Naive thymus-derived CD4-positive, alpha-beta T cell (primary cell): ENCODE data around the gene RNASE4. TPM values are rescaled to one million over a fixed set of nuclear protein-coding genes. Genes with fewer than 3 reads are reported as not detected.

Source experiments
- ATAC-seq: fragments of 150-1000 bp; cut with Tn5 transposase; 2 replicates; pipeline ENCODE4 v1.10.0; 2021; ENCODE audit warnings: mild to moderate bottlenecking, moderate library complexity
- CTCF ChIA-PET: fragments of 350-600 bp; sonication (Branson Sonifier 250); formaldehyde crosslinking; loops from one replicate; lab custom pipeline; 2021; ENCODE audit warnings: antibody characterized with exemption; lab: Charles Lee
- POLR2A ChIA-PET: fragments of 350-600 bp; sonication (Branson Sonifier 250); formaldehyde crosslinking; loops from one replicate; lab custom pipeline; 2021; ENCODE audit warnings: antibody characterized with exemption, inconsistent platforms; lab: Charles Lee
- DNase-seq, 9 donors: peaks; one replicate each; pipeline versions ENCODE4 v3.0.0 to v3.0.0-alpha.2; 2020 to 2022; ENCODE audit warnings: mixed read lengths in 1 of 9
- H3K27ac ChIP-seq: one replicate; pipeline ENCODE4 v1.7.0; 2013; ENCODE audit warnings: mild to moderate bottlenecking, low read depth, low read length, moderate library complexity
- H3K27me3 ChIP-seq, 2 donors: one replicate each; pipeline ENCODE4 v1.7.0; 2013; ENCODE audit warnings: low read length in 2 of 2, mild to moderate bottlenecking in 2 of 2, moderate library complexity in 2 of 2; ENCODE audit not compliant: control insufficient read depth in 2 of 2, insufficient read depth in 2 of 2
- H3K36me3 ChIP-seq, 3 experiments: 1 replicate in 2 of 3; 2 replicates in 1 of 3; pipeline ENCODE4 v1.7.0; 2013; ENCODE audit warnings: low read length in 3 of 3, mild to moderate bottlenecking in 3 of 3, moderate library complexity in 1 of 3; ENCODE audit not compliant: insufficient read depth in 3 of 3, control insufficient read depth in 2 of 3
- H3K4me1 ChIP-seq, 2 donors: one replicate each; pipeline ENCODE4 v1.7.0; 2013; ENCODE audit warnings: low read length in 2 of 2, mild to moderate bottlenecking in 2 of 2, moderate library complexity in 1 of 2; ENCODE audit not compliant: control insufficient read depth in 2 of 2, insufficient read depth in 2 of 2
- H3K4me3 ChIP-seq: 2 replicates; pipeline ENCODE4 v1.7.0; 2013; ENCODE audit warnings: mild to moderate bottlenecking, low read length
- H3K9me3 ChIP-seq, 3 experiments: 1 replicate in 2 of 3; 2 replicates in 1 of 3; pipeline ENCODE4 v1.7.0; 2013; ENCODE audit warnings: low read length in 3 of 3; ENCODE audit not compliant: control insufficient read depth in 2 of 3
- H3K27ac Mint-ChIP-seq, 9 donors: one replicate each; pipeline ENCODE4 v1.8.0; 2020 to 2022; ENCODE audit warnings: mixed read lengths in 9 of 9, mild to moderate bottlenecking in 8 of 9, moderate library complexity in 5 of 9, inconsistent platforms in 2 of 9
- H3K27me3 Mint-ChIP-seq, 5 donors: one replicate each; pipeline ENCODE4 v1.8.0; 2021 to 2022; ENCODE audit warnings: mixed read lengths in 5 of 5, mild to moderate bottlenecking in 1 of 5
- H3K36me3 Mint-ChIP-seq, 5 donors: one replicate each; pipeline ENCODE4 v1.8.0; 2020 to 2022; ENCODE audit warnings: mixed read lengths in 5 of 5, mild to moderate bottlenecking in 3 of 5, inconsistent platforms in 1 of 5
- H3K4me1 Mint-ChIP-seq, 7 donors: one replicate each; pipeline ENCODE4 v1.8.0; 2020 to 2022; ENCODE audit warnings: mixed read lengths in 7 of 7, mild to moderate bottlenecking in 3 of 7, inconsistent platforms in 1 of 7
- H3K4me3 Mint-ChIP-seq, 10 donors: one replicate each; pipeline ENCODE4 v1.8.0; 2020 to 2022; ENCODE audit warnings: mild to moderate bottlenecking in 10 of 10, mixed read lengths in 10 of 10, moderate library complexity in 6 of 10, inconsistent platforms in 2 of 10
- H3K9me3 Mint-ChIP-seq, 11 donors: one replicate each; pipeline ENCODE4 v1.8.0; 2020 to 2022; ENCODE audit warnings: mixed read lengths in 11 of 11, mild to moderate bottlenecking in 4 of 11, inconsistent platforms in 1 of 11, moderate library complexity in 1 of 11
- intact Hi-C, 2 donors: fragments of 100-400 bp; cut with micrococcal nuclease; formaldehyde crosslinking; loops; one replicate each; pipeline ENCODE4 v1.15.1; 2023
- polyA plus RNA-seq, 2 donors: library from polyadenylated mRNA; unstranded; fragments of 300-500 nt; fragmentation: Illumina TruSeq; gene quantifications; one replicate each; pipeline ENCODE4 v1.2.3, GENCODE V29; 2021
- total RNA-seq, 6 experiments: library from RNA in 5 of 6; stranded (reverse) in 5 of 6; gene quantifications; 1 replicate in 5 of 6; 2 replicates in 1 of 6; pipeline ENCODE4 v1.2.3 and lab custom pipeline; 2021 to 2026

Gene RNASE4
- total and polyA plus RNA-seq, 7 experiments from 2014 or later = 0.17 to 4.2 (median 0.47) TPM; not detected in 1

DNA sequence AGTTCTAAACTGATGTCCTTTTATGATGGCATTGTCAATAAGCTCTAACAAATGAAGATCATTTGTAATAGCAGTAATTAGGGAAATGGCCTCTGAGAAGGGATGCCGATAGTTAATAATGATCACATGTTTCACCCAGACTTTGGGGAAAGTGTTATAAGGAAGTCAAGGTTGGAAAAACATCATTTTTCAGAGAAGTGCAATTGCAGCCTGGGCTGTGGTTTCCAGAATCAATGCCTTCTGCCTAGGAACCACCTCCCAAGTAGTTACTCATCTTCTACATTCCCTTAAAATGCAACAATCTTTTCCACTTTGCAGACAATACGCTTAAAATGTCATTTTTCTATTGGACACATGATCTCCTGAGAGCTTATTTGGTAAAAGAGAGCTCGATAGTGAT, 62.2 kb downstream of the RNASE4 start:
- Mint-ChIP-seq H3K4me3 (no peak overlapping the region), H3K4me1 (no peaks in the 10 kb centered on the region), H3K9me3 (peaks cover under 1 to 11% (median under 1%) of the 10 kb centered on the region in 11 donors), H3K36me3 (no peaks in the 10 kb centered on the region), H3K27ac (no peak overlapping the region), H3K27me3 (peaks cover 0 to 15% (median 10%) of the 10 kb centered on the region in 5 donors)
- no peak overlapping the region for H3K4me3 ChIP-seq
- ATAC-seq (no peak), DNase-seq (no peak)
- no peaks in the 10 kb centered on the region for H3K27me3 ChIP-seq
- CTCF ChIA-PET = interaction anchor here (1.2 kb wide), 1 partner anchor 110 kb away, joined by 4 read pairs; no protein-coding TSS in a partner anchor
- POLR2A ChIA-PET = no interaction called here
- no peaks in the 10 kb centered on the region for H3K4me1 ChIP-seq
- H3K27ac ChIP-seq = no peak overlapping the region
- H3K36me3 ChIP-seq = no peaks in the 10 kb centered on the region
- intact Hi-C loops = no loop called here
- peaks cover 0 to 3% (median 0%) of the 10 kb centered on the region in 3 experiments for H3K9me3 ChIP-seq

DNA sequence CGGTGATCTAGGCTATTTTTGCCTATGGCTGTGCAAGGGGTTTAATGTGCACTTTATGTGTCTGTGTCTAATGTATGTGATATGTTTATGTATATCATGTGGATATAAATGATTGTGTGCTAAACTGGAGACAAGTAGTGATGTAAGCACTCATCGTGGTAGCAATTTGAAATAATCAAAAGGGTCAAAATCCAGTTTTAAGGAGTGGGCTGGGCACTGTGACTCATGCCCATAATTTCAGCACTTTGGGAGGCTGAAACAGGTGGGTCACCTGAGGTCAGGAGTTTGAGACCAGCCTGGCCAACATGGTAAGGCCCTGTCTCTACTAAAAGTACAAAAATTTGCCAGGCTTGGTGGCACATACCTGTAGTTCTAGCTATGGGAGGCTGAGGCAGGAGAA, 64.1 kb downstream of the RNASE4 start:
- Histone ChIP-seq H3K27ac (no peak overlapping the region), H3K4me3 (no peak overlapping the region), H3K27me3 (no peaks in the 10 kb centered on the region), H3K9me3 (peaks cover 0 to 19% (median 7%) of the 10 kb centered on the region in 3 experiments), H3K36me3 (no peaks in the 10 kb centered on the region), H3K4me1 (no peaks in the 10 kb centered on the region)
- Mint-ChIP-seq H3K4me3 (no peak overlapping the region), H3K27me3 (peaks cover 0 to 19% (median 17%) of the 10 kb centered on the region in 5 donors), H3K27ac (no peak overlapping the region), H3K9me3 (peaks cover 7 to 30% (median 10%) of the 10 kb centered on the region in 11 donors), H3K4me1 (no peaks in the 10 kb centered on the region), H3K36me3 (peaks cover 0 to 6% (median 0%) of the 10 kb centered on the region in 5 donors)
- CTCF ChIA-PET = no interaction called here
- ATAC-seq (no peak), DNase-seq (no peak)
- intact Hi-C loops = no loop called here
- POLR2A ChIA-PET = no interaction called here

DNA sequence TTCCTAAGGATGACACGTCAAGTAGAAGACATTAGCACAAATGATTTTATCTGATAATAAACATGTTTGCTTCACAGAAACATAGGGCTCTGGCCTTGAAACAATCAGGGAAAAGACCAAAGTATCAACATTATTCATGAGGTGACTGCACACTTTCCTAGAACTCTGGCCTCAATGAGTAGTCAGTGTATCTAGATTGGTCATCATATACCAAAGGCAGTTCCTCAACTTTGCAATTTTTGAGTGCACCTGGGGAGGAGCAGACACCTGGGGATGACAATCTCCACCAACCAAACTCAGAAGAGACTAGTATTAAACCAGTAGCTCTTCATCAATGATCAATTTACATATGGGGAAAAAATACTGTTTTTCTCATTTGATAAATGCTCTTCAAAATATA, 65.8 kb downstream of the RNASE4 start:
- peaks cover 0 to 19% (median 7%) of the 10 kb centered on the region in 3 experiments for H3K9me3 ChIP-seq
- ChIA-PET CTCF (no interaction called here), POLR2A (no interaction called here)
- no peaks in the 10 kb centered on the region for H3K36me3 ChIP-seq
- H3K27me3 ChIP-seq = no peaks in the 10 kb centered on the region
- H3K4me3 ChIP-seq = no peak overlapping the region
- intact Hi-C loops = no loop called here
- Mint-ChIP-seq H3K27me3 (peaks cover 0 to 20% (median 17%) of the 10 kb centered on the region in 5 donors), H3K27ac (no peak overlapping the region), H3K36me3 (peaks cover 0 to 6% (median 0%) of the 10 kb centered on the region in 5 donors), H3K9me3 (peaks cover 7 to 31% (median 11%) of the 10 kb centered on the region in 11 donors), H3K4me3 (no peak overlapping the region), H3K4me1 (no peaks in the 10 kb centered on the region)
- no peak overlapping the region for H3K27ac ChIP-seq
- ATAC-seq (no peak), DNase-seq (no peak)
- H3K4me1 ChIP-seq = no peaks in the 10 kb centered on the region

Other genes with a start within 250 kb of the RNASE4 start
- under 1 TPM in 4 of 5 experiments, not detected in 1; 0.14 to 0.51 (median 0.23) TPM for gene KLHL33, start 248.4 kb upstream of the RNASE4 start, total RNA-seq
- not detected for gene KLHL33, start 248.4 kb upstream of the RNASE4 start, polyA plus RNA-seq
- gene OSGEP, start 229.7 kb upstream of the RNASE4 start, total RNA-seq = 10 to 100 TPM; 54.2 to 77.2 (median 69.1) TPM
- 10 to 100 TPM; 30.8 to 42.9 TPM for gene OSGEP, start 229.7 kb upstream of the RNASE4 start, polyA plus RNA-seq
- 100 to 1,000 TPM in 4 of 5 experiments, 10 to 100 TPM in 1; 97.4 to 159 (median 129) TPM for gene APEX1, start 229.3 kb upstream of the RNASE4 start, total RNA-seq
- gene APEX1, start 229.3 kb upstream of the RNASE4 start, polyA plus RNA-seq = 100 to 1,000 TPM; 161 to 205 TPM
- gene PIP4P1, start 223.1 kb upstream of the RNASE4 start, total RNA-seq = 10 to 100 TPM; 34.9 to 87.1 (median 74.2) TPM
- gene PIP4P1, start 223.1 kb upstream of the RNASE4 start, polyA plus RNA-seq = 10 to 100 TPM; 20.7 to 38.5 TPM
- 100 to 1,000 TPM in 2 of 5 experiments, 10 to 100 TPM in 3; 58.9 to 179 (median 83.0) TPM for gene PNP, start 215.2 kb upstream of the RNASE4 start, total RNA-seq
- 10 to 100 TPM; 35.6 to 59.6 TPM for gene PNP, start 215.2 kb upstream of the RNASE4 start, polyA plus RNA-seq
- gene RNASE10, start 179.0 kb upstream of the RNASE4 start, total RNA-seq = 1 to 10 TPM in 1 of 5 experiments, under 1 TPM in 4; 0.63 to 1.1 (median 0.70) TPM
- not detected for gene RNASE10, start 179.0 kb upstream of the RNASE4 start, polyA plus RNA-seq
- gene RNASE9, start 123.5 kb upstream of the RNASE4 start, total RNA-seq = not detected
- gene RNASE9, start 123.5 kb upstream of the RNASE4 start, polyA plus RNA-seq = not detected
- not detected for gene RNASE11, start 96.6 kb upstream of the RNASE4 start, total RNA-seq
- gene RNASE11, start 96.6 kb upstream of the RNASE4 start, polyA plus RNA-seq = not detected
- gene RNASE12, start 93.2 kb upstream of the RNASE4 start, total RNA-seq = not detected
- not detected for gene RNASE12, start 93.2 kb upstream of the RNASE4 start, polyA plus RNA-seq
- not detected for gene OR6S1, start 42.9 kb upstream of the RNASE4 start, total RNA-seq
- not detected for gene OR6S1, start 42.9 kb upstream of the RNASE4 start, polyA plus RNA-seq
- 1 to 10 TPM in 3 of 5 experiments, not detected in 2; 1.6 to 3.5 (median 1.7) TPM for gene ANG, start 4.2 kb downstream of the RNASE4 start, total RNA-seq
- gene ANG, start 4.2 kb downstream of the RNASE4 start, polyA plus RNA-seq = under 1 TPM in 1 of 2 donors, not detected in 1; 0.40 TPM
- not detected for gene EDDM3A, start 61.3 kb downstream of the RNASE4 start, total RNA-seq
- not detected for gene EDDM3A, start 61.3 kb downstream of the RNASE4 start, polyA plus RNA-seq
- gene EDDM3B, start 83.8 kb downstream of the RNASE4 start, total RNA-seq = not detected
- gene EDDM3B, start 83.8 kb downstream of the RNASE4 start, polyA plus RNA-seq = not detected
- gene RNASE6, start 96.7 kb downstream of the RNASE4 start, total RNA-seq = 10 to 100 TPM in 1 of 5 experiments, 1 to 10 TPM in 4; 2.7 to 34.2 (median 2.9) TPM
- 1 to 10 TPM; 3.6 to 5.6 TPM for gene RNASE6, start 96.7 kb downstream of the RNASE4 start, polyA plus RNA-seq
- gene RNASE1, start 118.3 kb downstream of the RNASE4 start, total RNA-seq = 10 to 100 TPM in 2 of 5 experiments, 1 to 10 TPM in 1, not detected in 2; 1.8 to 19.0 (median 15.5) TPM
- not detected for gene RNASE1, start 118.3 kb downstream of the RNASE4 start, polyA plus RNA-seq
- gene RNASE3, start 206.8 kb downstream of the RNASE4 start, total RNA-seq = 1 to 10 TPM in 1 of 5 experiments, not detected in 4; 1.1 TPM
- not detected for gene RNASE3, start 206.8 kb downstream of the RNASE4 start, polyA plus RNA-seq